WTC11 (cell line): Measurements from ENCODE around the gene ZNF609. TPM values are rescaled to one million over a fixed set of nuclear protein-coding genes. Genes with fewer than 3 reads are reported as not detected.

Source experiments
- ATAC-seq: fragments of 200-7000 bp; cut with Tn5 transposase; 2 replicates; pipeline ENCODE4 v1.10.0; 2021; ENCODE audit warnings: mild to moderate bottlenecking, moderate library complexity
- CTCF ChIA-PET: fragments of 300-600 bp; sonication (Branson Sonifier 250); formaldehyde crosslinking; loops from one replicate; lab custom pipeline; 2021; ENCODE audit warnings: antibody characterized with exemption; lab: Charles Lee
- POLR2A ChIA-PET: fragments of 350-600 bp; sonication (Branson Sonifier 250); formaldehyde crosslinking; loops from one replicate; lab custom pipeline; 2021; ENCODE audit warnings: antibody characterized with exemption; lab: Charles Lee
- DNase-seq: peaks from one replicate; pipeline ENCODE4 v3.0.0; 2021; ENCODE audit warnings: low spot score
- H3K27ac Mint-ChIP-seq: 2 replicates; pipeline ENCODE4 v1.8.0; 2021; ENCODE audit warnings: mixed read lengths
- H3K27me3 Mint-ChIP-seq: 2 replicates; pipeline ENCODE4 v1.8.0; 2021; ENCODE audit warnings: low read depth, mild to moderate bottlenecking, moderate library complexity, mixed read lengths
- H3K36me3 Mint-ChIP-seq: 2 replicates; pipeline ENCODE4 v1.8.0; 2021; ENCODE audit warnings: mixed read lengths
- H3K4me1 Mint-ChIP-seq: 2 replicates; pipeline ENCODE4 v1.8.0; 2022; ENCODE audit warnings: mixed read lengths
- H3K4me3 Mint-ChIP-seq: 2 replicates; pipeline ENCODE4 v1.8.0; 2021; ENCODE audit warnings: mild to moderate bottlenecking, moderate library complexity, mixed read lengths
- H3K9me3 Mint-ChIP-seq: 2 replicates; pipeline ENCODE4 v1.8.0; 2021; ENCODE audit warnings: mixed read lengths
- AR ChIP-seq: fragments of 250-450 bp; sonication (Bioruptor Pico); IDR thresholded peaks from 2 replicates; pipeline ENCODE4 v1.9.0; 2021; ENCODE audit warnings: mild to moderate bottlenecking
- CTCF ChIP-seq: fragments of 200-600 bp; IDR thresholded peaks from 2 replicates; pipeline ENCODE4 v1.8.0; 2022; ENCODE audit warnings: antibody characterized with exemption
- E2F1 ChIP-seq: sonication (generic); formaldehyde crosslinking; IDR thresholded peaks from 2 replicates; pipeline ENCODE4 v1.8.0; 2022; ENCODE audit warnings: mild to moderate bottlenecking, missing genetic modification reagents
- E2F5 ChIP-seq: sonication (generic); formaldehyde crosslinking; IDR thresholded peaks from 2 replicates; pipeline ENCODE4 v1.8.1; 2022; ENCODE audit warnings: mild to moderate bottlenecking, moderate library complexity, missing genetic modification reagents
- EMX1 ChIP-seq: fragments of 250-450 bp; sonication (Bioruptor Pico); IDR thresholded peaks from 2 replicates; pipeline ENCODE4 v1.8.0; 2021; ENCODE audit warnings: mild to moderate bottlenecking
- FOXJ3 ChIP-seq: sonication (generic); formaldehyde crosslinking; IDR thresholded peaks from 2 replicates; pipeline ENCODE4 v1.9.0; 2021; ENCODE audit warnings: missing genetic modification reagents, mild to moderate bottlenecking, borderline replicate concordance
- FOXP4 ChIP-seq: sonication (generic); formaldehyde crosslinking; IDR thresholded peaks from 2 replicates; pipeline ENCODE4 v1.8.0; 2022; ENCODE audit warnings: mild to moderate bottlenecking, missing genetic modification reagents
- GABPB1 ChIP-seq: sonication (generic); formaldehyde crosslinking; IDR thresholded peaks from 2 replicates; pipeline ENCODE4 v1.8.1; 2023; ENCODE audit warnings: mild to moderate bottlenecking, missing genetic modification reagents
- IRF1 ChIP-seq: sonication (generic); formaldehyde crosslinking; IDR thresholded peaks from 2 replicates; pipeline ENCODE4 v1.8.0; 2023; ENCODE audit warnings: missing genetic modification reagents
- KAT7 ChIP-seq: sonication (generic); formaldehyde crosslinking; IDR thresholded peaks from 2 replicates; pipeline ENCODE4 v1.8.1; 2023; ENCODE audit warnings: missing genetic modification reagents, mild to moderate bottlenecking, borderline replicate concordance
- NFYB ChIP-seq: sonication (generic); formaldehyde crosslinking; conservative IDR thresholded peaks from 2 replicates; pipeline ENCODE4 v1.8.0; 2022; ENCODE audit warnings: low read depth, missing genetic modification reagents
- PRDM15 ChIP-seq: sonication (generic); formaldehyde crosslinking; IDR thresholded peaks from 2 replicates; pipeline ENCODE4 v1.8.0; 2022; ENCODE audit warnings: missing genetic modification reagents
- SOX15 ChIP-seq: fragments of 250-450 bp; sonication (Bioruptor Pico); IDR thresholded peaks from 2 replicates; pipeline ENCODE4 v1.9.0; 2021; ENCODE audit warnings: mild to moderate bottlenecking
- STAT6 ChIP-seq: sonication (generic); formaldehyde crosslinking; conservative IDR thresholded peaks from 2 replicates; pipeline ENCODE4 v1.8.1; 2023; ENCODE audit warnings: mild to moderate bottlenecking, low read depth, missing genetic modification reagents, moderate library complexity
- USF1 ChIP-seq: sonication (generic); formaldehyde crosslinking; IDR thresholded peaks from 2 replicates; pipeline ENCODE4 v1.8.0; 2022; ENCODE audit warnings: mild to moderate bottlenecking, missing genetic modification reagents
- ZBTB21 ChIP-seq: sonication (generic); formaldehyde crosslinking; IDR thresholded peaks from 2 replicates; pipeline ENCODE4 v1.8.1; 2023; ENCODE audit warnings: mild to moderate bottlenecking, missing genetic modification reagents, borderline replicate concordance
- ZNF138 ChIP-seq: sonication (generic); formaldehyde crosslinking; conservative IDR thresholded peaks from 2 replicates; pipeline ENCODE4 v1.8.1; 2022; ENCODE audit warnings: mild to moderate bottlenecking, moderate library complexity, missing genetic modification reagents
- ZNF396 ChIP-seq: fragments of 250-450 bp; sonication (Bioruptor Pico); IDR thresholded peaks from 2 replicates; pipeline ENCODE4 v1.8.0; 2021; ENCODE audit warnings: mild to moderate bottlenecking, moderate library complexity, borderline replicate concordance
- total RNA-seq: library from RNA; stranded (reverse); gene quantifications from 3 replicates; pipeline ENCODE4 v1.2.3, GENCODE V29; 2021

The ZNF609 gene
- total RNA-seq, 1 experiment from 2014 or later: 47.4 TPM

GRCh38 chr15:64617727-64618126 is 157.3 kb downstream of the ZNF609 start (continued):
- TF ChIP-seq EMX1: no peak

GRCh38 chr15:64618138-64618537 is 157.8 kb downstream of the ZNF609 start:
- Mint-ChIP-seq H3K27ac (no peak overlapping the region; the same call in 1 of the 2 replicates), H3K27me3 (peaks cover 14% of the 10 kb centered on the region), H3K9me3 (no peaks in the 10 kb centered on the region), H3K36me3 (peaks cover 2% of the 10 kb centered on the region; the same call in 1 of the 2 replicates), H3K4me3 (no peak overlapping the region), H3K4me1 (peaks cover 34% of the 10 kb centered on the region)
- CTCF ChIA-PET: interaction anchor here (0.9 kb wide), 2 partner anchors 16 to 34 kb away, joined by 3 to 4 read pairs; no protein-coding TSS in a partner anchor
- POLR2A ChIA-PET: no interaction called here
- peak; percentile 51 for ATAC-seq
- DNase-seq: no peak
- no peak for TF ChIP-seq FOXP4 (CRISPR knock-in tag)
- TF ChIP-seq STAT6 (CRISPR knock-in tag): no peak
- no peak for TF ChIP-seq ZNF396
- TF ChIP-seq ZBTB21 (CRISPR knock-in tag): no peak
- no peak for TF ChIP-seq KAT7 (CRISPR knock-in tag)
- TF ChIP-seq E2F5 (CRISPR knock-in tag): no peak
- no peak for TF ChIP-seq CTCF
- no peak for TF ChIP-seq SOX15 (CRISPR knock-in tag)
- TF ChIP-seq ZNF138 (CRISPR knock-in tag): no peak
- no peak for TF ChIP-seq IRF1 (CRISPR knock-in tag)
- no peak for TF ChIP-seq NFYB (CRISPR knock-in tag)
- no peak for TF ChIP-seq GABPB1 (CRISPR knock-in tag)
- TF ChIP-seq FOXJ3: no peak
- TF ChIP-seq PRDM15 (CRISPR knock-in tag): no peak
- no peak for TF ChIP-seq E2F1 (CRISPR knock-in tag)
- TF ChIP-seq AR (CRISPR knock-in tag): no peak
- TF ChIP-seq USF1 (CRISPR knock-in tag): no peak
